GM19397 (cell line): ENCODE measurements around the gene FIZ1.

Experiments
- ATAC-seq: cut with Tn5 transposase; IDR thresholded peaks from one replicate; pipeline ENCODE4 v1.9.1; 2021; ENCODE audit warnings: mild to moderate bottlenecking, moderate library complexity; ENCODE audit not compliant: unreplicated experiment

FIZ1 gene

DNA sequence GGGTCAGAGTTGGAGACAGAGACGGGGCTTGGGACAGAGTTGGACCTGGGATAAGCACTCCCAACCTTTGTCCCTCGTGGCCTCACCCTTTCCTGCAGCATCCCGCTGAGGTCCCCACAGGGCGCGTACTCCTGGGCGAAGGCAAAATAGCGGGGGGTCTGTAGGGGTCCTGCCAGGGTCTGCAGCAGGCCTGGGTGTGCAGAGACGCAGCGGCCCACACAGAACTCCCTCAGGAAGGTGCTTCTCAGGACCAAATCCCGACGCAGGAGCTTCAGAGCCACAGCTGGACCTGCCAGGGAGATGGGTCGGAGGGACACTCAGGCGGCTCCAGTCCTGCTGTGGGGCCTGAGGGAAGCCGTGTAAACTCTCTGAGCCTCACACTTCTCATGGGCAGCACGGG is 55.3 kb downstream of the FIZ1 start:
- ATAC-seq, result no peak

DNA sequence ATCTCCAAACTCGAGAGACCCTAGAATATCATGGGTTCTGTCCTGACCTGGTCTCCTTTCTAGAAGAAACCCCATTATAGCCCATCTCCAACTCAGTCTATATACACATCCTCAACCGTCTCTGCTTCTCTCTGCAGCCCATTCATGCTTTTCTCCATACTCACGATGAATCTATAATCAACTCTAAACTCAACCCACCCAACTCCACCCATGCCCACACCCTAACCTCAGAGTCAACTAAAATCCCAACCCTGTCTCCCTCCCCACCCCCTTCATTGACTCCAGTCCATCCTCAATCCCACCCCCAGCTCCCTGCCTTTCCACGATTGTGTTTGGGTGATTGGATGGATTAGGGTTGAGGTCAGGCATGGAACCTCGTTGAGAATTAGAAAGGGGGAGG is 55.8 kb downstream of the FIZ1 start:
- ATAC-seq, result no peak

GRCh38 chr19:55542292-55542855 is 56.9 kb downstream of the FIZ1 start:
- no peak for ATAC-seq
